VCaP (cell line): ENCODE measurements around the gene MAPK8IP2.
"Not testable (repeated sequence)": the region's sequence is repeated elsewhere in the genome, so short reads cannot be mapped to it uniquely, and the experiment has no call there.

ENCODE experiments used
- H3K27ac ChIP-seq: fragments of 450-650 bp; 2 replicates; pipeline ENCODE4 v1.5.1; 2017
- TF ChIP-seq, protein P1 (sequence below): fragments of 450-650 bp; conservative IDR thresholded peaks from 2 replicates; pipeline ENCODE4 v1.5.1; 2017; ENCODE audit warnings: mild to moderate bottlenecking, moderate library complexity

The MAPK8IP2 gene

DNA sequence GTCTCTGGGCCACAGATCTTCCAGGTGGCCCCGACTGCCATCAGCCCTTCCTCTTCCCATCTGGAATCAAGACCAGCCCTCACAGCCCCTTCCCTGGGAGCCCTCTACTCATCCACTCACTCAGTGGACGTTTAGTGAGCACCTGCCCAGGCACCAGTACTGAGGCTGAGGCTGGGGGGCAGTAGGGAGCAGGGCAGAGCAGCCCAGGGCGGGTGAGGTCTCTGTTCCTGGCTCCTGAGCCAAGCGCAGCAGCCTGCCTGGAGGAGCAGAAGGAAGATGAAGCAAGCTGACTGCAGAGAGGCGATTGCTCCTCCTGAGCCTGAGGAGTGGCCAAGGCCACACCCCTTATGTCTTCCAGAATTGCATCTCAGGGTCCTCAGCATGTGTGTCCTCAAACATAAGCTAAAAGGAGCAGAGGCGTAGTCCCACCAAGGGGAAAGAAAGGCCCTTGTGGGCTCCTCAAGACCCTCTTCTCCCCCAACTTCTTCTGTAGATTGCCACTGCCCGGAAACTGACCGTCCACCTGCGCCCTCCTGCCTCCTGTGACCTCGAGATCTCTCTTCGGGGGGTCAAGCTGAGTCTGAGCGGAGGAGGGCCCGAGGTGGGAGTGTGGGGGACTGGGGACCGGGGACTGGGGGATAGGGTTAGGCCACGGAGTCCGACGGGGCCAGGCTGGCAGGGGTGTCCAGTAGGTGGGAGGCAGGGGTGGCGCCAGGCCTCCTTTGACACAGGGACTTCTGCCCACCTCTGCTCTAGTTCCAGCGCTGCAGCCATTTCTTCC, 5.8 kb downstream of the MAPK8IP2 start:
- TF ChIP-seq, protein P1, sequence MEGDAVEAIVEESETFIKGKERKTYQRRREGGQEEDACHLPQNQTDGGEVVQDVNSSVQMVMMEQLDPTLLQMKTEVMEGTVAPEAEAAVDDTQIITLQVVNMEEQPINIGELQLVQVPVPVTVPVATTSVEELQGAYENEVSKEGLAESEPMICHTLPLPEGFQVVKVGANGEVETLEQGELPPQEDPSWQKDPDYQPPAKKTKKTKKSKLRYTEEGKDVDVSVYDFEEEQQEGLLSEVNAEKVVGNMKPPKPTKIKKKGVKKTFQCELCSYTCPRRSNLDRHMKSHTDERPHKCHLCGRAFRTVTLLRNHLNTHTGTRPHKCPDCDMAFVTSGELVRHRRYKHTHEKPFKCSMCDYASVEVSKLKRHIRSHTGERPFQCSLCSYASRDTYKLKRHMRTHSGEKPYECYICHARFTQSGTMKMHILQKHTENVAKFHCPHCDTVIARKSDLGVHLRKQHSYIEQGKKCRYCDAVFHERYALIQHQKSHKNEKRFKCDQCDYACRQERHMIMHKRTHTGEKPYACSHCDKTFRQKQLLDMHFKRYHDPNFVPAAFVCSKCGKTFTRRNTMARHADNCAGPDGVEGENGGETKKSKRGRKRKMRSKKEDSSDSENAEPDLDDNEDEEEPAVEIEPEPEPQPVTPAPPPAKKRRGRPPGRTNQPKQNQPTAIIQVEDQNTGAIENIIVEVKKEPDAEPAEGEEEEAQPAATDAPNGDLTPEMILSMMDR = no peak
- H3K27ac ChIP-seq = no peak overlapping the region

DNA sequence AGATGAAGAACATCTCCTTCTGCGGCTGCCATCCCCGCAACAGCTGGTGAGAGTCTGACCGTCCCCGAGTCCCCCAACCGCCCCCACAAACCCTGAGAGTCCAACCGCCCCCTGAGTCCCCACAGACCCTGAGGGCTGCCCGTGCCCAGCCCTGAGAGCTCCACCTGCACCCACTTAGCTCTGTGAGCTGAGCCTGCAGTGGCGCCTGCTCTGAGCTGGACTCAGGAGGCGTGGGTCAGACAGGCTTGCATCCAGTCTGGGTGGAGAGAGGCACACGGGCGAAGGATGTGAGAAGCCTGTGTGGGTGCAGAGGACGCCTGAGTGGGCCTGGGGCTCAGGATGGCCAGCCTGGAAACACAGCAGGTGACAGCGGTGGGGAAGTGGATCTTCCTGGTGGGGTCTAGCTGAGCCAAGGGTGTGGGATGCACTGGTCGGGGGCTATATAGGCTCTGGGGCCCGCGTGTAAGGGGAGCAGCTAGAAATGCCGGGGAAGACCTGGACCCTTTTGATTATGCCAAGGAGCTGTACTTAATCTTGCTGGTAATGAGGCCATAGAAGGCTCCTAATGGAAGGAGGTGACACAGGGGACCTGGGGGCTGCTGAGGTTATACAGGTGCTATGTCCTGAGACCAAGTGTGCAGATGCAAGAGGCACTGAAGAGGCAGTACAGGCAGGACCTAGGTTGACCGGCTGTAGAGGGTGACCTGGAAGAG, 6.5 kb downstream of the MAPK8IP2 start:
- TF ChIP-seq, protein P1 = no peak
- H3K27ac ChIP-seq = no peak overlapping the region

DNA sequence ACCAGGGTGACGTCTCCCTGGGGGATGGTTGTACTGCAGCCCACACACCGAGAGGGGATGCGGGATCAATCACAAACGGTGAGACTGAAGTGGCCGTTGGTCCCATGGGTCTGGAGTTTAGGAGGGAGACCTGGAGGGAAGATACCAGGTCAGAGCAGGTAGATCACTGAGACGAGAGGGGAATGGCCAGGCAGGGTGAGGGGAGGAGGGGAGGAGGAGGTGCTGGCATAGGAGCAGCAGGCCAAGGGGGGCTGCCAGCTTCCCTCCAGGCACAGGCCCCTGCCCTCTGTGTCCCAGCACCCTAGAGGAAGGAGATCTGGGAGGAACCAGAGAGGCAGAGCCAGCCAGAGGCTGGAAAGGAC, 7.0 kb downstream of the MAPK8IP2 start:
- TF ChIP-seq, protein P1 = no peak
- no peak overlapping the region for H3K27ac ChIP-seq

DNA sequence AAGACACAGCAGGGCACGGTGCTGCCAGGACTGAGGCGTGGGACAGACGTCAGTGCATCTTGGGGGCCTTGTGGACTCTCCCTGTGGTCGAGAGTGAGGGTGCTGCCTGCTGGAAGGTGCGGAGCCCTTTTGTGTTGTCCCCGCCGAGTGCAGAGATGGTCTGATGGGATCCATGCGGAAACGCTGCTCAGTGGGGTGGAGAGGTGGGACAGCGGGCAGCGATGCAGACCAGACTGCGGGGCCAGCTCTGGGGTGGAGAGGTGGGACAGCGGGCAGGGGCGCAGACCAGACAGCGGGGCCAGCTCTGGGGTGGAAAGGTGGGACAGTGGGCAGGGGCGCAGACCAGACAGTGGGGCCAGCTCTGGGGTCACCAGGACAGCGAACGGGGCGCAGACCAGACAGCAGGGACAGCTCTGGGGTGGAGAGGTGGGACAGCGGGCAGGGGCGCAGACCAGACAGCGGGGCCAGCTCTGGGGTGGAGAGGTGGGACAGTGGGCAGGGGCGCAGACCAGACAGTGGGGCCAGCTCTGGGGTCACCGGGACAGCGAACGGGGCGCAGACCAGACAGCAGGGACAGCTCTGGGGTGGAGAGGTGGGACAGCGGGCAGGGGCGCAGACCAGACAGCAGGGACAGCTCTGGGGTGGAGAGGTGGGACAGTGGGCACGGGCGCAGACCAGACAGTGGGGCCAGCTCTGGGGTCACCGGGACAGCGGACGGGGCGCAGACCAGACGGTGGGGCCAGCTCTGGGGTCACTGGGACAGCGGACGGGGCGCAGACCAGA, 7.7 kb downstream of the MAPK8IP2 start:
- not testable (repeated sequence) for H3K27ac ChIP-seq

DNA sequence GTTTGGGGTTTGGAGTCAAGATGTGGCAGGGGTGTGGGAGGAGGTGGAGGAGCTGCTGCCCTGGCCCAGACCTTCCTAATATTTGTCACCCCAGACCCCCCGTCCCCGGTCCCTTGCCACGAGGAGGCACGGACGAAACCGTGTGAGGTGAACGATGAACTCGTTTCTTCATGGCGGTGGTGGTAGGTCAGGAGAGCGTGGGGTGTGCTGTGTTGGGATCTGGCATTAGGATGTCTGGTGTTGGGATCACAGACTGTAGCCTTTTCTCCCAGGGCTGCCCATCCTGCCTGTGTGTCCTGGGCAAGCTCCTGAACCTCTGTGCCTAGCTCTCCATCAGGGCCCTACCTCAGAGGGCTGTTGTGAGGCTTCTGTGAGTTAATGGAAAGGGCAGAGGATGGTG, 8.4 kb downstream of the MAPK8IP2 start:
- TF ChIP-seq, protein P1 = no peak

DNA sequence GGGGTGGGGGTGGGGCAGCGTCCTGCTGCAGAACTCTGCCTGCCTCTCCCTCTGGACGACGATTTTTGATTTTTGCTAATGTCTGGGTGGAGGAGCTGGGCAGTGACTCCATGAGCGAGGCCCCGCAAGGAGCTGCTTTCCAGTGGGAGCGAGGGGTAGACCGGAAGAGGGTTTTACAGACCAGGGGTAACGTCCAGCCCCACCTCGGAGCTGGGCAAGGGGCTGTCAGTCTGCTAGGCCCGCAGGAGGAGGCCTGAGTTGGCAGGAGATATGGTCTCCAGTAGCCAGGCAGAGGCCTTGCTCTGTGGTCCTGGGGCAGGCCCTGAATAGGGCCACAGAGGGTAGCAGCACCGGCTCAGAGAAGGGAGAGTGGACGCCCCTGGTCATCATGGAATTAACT, 9.0 kb downstream of the MAPK8IP2 start:
- TF ChIP-seq, protein P1 = no peak
- no peak overlapping the region for H3K27ac ChIP-seq

More for the DNA sequence above, 8.4 kb downstream of the MAPK8IP2 start:
- no peak overlapping the region for H3K27ac ChIP-seq

DNA sequence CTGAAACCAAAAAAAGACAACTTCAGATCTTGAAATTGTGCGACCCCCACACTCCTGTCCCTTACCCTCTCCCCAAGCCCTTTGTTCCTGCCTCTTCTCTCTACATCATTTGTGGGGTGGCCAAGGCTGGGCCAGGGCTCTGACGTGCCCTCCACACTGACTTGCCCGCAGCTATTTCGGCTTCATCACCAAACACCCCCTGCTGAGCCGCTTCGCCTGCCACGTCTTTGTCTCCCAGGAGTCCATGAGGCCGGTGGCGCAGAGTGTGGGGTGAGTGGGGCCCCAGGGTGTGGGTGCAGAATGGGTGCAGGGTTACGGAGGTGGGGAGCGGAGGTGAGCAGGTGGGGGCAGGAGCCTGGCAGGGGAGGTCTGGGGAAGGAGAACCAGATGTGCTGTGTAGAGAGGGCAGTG, 9.5 kb downstream of the MAPK8IP2 start:
- TF ChIP-seq, protein P1 = no peak
- no peak overlapping the region for H3K27ac ChIP-seq
